Lower lobe of right lung (tissue), 2 donors: ENCODE results near the gene NEURL1B. TPM values are rescaled to one million over a fixed set of nuclear protein-coding genes. Genes with fewer than 3 reads are reported as not detected.

Experiments used
- ATAC-seq, 2 donors: fragments of 200-7000 bp; cut with Tn5 transposase; one replicate each; pipeline ENCODE4 v1.9.1; 2020 to 2022; ENCODE audit warnings: mild to moderate bottlenecking in 2 of 2, moderate library complexity in 2 of 2
- DNase-seq: peaks from one replicate; pipeline ENCODE4 v3.0.0-alpha.2; 2020
- H3K27ac ChIP-seq: fragments of 200-600 bp; one replicate; pipeline ENCODE4 v1.8.0; 2022
- H3K27me3 ChIP-seq: fragments of 200-600 bp; one replicate; pipeline ENCODE4 v1.8.0; 2022; ENCODE audit warnings: low read depth
- H3K36me3 ChIP-seq: fragments of 200-600 bp; one replicate; pipeline ENCODE4 v1.8.0; 2022; ENCODE audit warnings: mild to moderate bottlenecking
- H3K4me1 ChIP-seq: fragments of 200-600 bp; one replicate; pipeline ENCODE4 v1.8.0; 2022
- H3K4me3 ChIP-seq: fragments of 200-600 bp; one replicate; pipeline ENCODE4 v1.8.0; 2022; ENCODE audit warnings: mild to moderate bottlenecking
- H3K9me3 ChIP-seq: fragments of 200-600 bp; one replicate; pipeline ENCODE4 v1.8.0; 2022
- intact Hi-C: fragments of 100-400 bp; cut with DNase I; formaldehyde crosslinking; loops from one replicate; pipeline ENCODE4 v1.11.0; 2022
- total RNA-seq: library from RNA; stranded (reverse); fragmentation: NEBNext Ultra II Directional; extraction: Animal tissue kit (Norgen Biotek cat#: 25700); gene quantifications from one replicate; pipeline ENCODE4 v1.2.1, GENCODE V29; 2021
- TF ChIP-seq, protein P1 (sequence below): fragments of 200-600 bp; IDR thresholded peaks from one replicate; pipeline ENCODE4 v1.8.0; 2022; ENCODE audit warnings: antibody characterized with exemption, mild to moderate bottlenecking
- donor health status: DM: no; HTN: yes; CAD: no; lungs with severe emphysema.

Gene NEURL1B
- total RNA-seq, 1 donor from 2014 or later = 24.8 TPM

- DNase-seq (no peak), ATAC-seq (no peak)
- TF ChIP-seq, protein P1, sequence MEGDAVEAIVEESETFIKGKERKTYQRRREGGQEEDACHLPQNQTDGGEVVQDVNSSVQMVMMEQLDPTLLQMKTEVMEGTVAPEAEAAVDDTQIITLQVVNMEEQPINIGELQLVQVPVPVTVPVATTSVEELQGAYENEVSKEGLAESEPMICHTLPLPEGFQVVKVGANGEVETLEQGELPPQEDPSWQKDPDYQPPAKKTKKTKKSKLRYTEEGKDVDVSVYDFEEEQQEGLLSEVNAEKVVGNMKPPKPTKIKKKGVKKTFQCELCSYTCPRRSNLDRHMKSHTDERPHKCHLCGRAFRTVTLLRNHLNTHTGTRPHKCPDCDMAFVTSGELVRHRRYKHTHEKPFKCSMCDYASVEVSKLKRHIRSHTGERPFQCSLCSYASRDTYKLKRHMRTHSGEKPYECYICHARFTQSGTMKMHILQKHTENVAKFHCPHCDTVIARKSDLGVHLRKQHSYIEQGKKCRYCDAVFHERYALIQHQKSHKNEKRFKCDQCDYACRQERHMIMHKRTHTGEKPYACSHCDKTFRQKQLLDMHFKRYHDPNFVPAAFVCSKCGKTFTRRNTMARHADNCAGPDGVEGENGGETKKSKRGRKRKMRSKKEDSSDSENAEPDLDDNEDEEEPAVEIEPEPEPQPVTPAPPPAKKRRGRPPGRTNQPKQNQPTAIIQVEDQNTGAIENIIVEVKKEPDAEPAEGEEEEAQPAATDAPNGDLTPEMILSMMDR = no peak
- Histone ChIP-seq H3K27ac (peak overlapping the region; percentile 87), H3K36me3 (no peaks in the 10 kb centered on the region), H3K4me3 (no peak overlapping the region), H3K4me1 (peaks cover 66% of the 10 kb centered on the region), H3K9me3 (no peaks in the 10 kb centered on the region), H3K27me3 (no peaks in the 10 kb centered on the region)
- intact Hi-C loops = no loop called here
Measured at GRCh38 chr5:172715931-172716682, 75.0 kb downstream of the NEURL1B start.

DNA sequence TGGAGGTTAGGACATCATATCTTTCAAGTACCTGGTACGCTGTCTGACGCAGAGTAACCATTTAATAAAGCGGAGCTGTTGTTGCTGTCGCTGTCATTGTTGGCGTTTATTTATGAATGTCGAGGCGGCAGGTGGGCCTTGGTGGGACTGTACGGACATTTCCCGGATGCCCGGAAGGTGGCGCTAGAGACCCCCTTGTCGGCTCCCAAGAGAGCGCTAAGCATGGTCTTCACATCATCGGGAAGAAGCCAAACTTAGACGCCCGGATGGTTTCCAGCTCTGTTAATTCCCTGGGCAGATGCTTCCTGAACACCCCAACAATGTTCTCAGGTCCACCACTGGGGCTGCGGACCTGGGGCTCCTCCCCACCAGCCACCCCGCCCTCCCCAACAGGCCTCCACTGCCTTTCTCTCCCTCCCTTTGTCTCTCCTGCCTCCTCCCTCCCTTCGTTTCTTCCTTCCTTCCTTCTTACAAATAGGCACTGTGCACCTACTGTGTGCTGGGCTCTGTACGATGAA is 75.8 kb downstream of the NEURL1B start:
- Histone ChIP-seq H3K27ac (peak overlapping the region; percentile 87), H3K27me3 (no peaks in the 10 kb centered on the region), H3K4me1 (peaks cover 74% of the 10 kb centered on the region), H3K9me3 (no peaks in the 10 kb centered on the region), H3K4me3 (no peak overlapping the region), H3K36me3 (no peaks in the 10 kb centered on the region)
- intact Hi-C loops = no loop called here
- TF ChIP-seq, protein P1 = peak; percentile 83
- ATAC-seq (peak; percentile 70 to 72), DNase-seq (peak; percentile 89)

- no peak overlapping the region for H3K4me3 ChIP-seq
- ATAC-seq = no peak
- H3K27ac ChIP-seq = peak overlapping the region; percentile 87
- intact Hi-C loops = no loop called here
- no peak for DNase-seq
- no peaks in the 10 kb centered on the region for H3K36me3 ChIP-seq
- peaks cover 80% of the 10 kb centered on the region for H3K4me1 ChIP-seq
- no peaks in the 10 kb centered on the region for H3K9me3 ChIP-seq
- TF ChIP-seq, protein P1 = no peak
- no peaks in the 10 kb centered on the region for H3K27me3 ChIP-seq
Measured at GRCh38 chr5:172717481-172718195, 76.6 kb downstream of the NEURL1B start.

- H3K36me3 ChIP-seq = no peaks in the 10 kb centered on the region
- no peak overlapping the region for H3K4me3 ChIP-seq
- H3K9me3 ChIP-seq = no peaks in the 10 kb centered on the region
- no peaks in the 10 kb centered on the region for H3K27me3 ChIP-seq
- no peak overlapping the region for H3K27ac ChIP-seq
- DNase-seq (no peak), ATAC-seq (no peak)
- intact Hi-C loops = no loop called here
- TF ChIP-seq, protein P1 = no peak
- peaks cover 76% of the 10 kb centered on the region for H3K4me1 ChIP-seq
Measured at GRCh38 chr5:172718527-172719114, 77.6 kb downstream of the NEURL1B start.

DNA sequence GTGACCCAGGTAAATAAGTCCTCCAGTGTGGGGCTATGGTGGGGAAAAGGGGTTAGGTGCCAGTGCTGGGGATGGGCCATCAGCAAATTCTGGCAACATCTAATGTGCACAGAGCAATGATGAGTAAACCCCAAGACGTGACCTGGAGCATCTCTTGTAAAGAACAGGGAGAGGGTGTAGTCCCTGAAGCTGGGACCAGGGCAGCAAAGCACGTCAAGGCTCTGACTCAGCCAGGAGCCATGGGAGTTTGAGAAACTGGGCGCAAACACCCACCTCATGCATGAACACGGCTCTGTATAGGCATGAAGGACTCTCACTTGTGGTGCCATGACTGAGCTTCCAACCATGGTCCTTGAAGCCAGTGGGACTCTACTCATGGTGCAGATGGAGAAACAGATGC is 78.1 kb downstream of the NEURL1B start:
- H3K27me3 ChIP-seq = no peaks in the 10 kb centered on the region
- no peak overlapping the region for H3K27ac ChIP-seq
- DNase-seq (no peak), ATAC-seq (no peak)
- TF ChIP-seq, protein P1 = no peak
- peaks cover 70% of the 10 kb centered on the region for H3K4me1 ChIP-seq
- no peaks in the 10 kb centered on the region for H3K36me3 ChIP-seq
- no peak overlapping the region for H3K4me3 ChIP-seq
- no peaks in the 10 kb centered on the region for H3K9me3 ChIP-seq
- intact Hi-C loops = no loop called here
